CD4-positive, alpha-beta T cell treated with Interleukin-10 for 1 hour (primary cell): ENCODE data around the gene KBTBD2.
A peak's percentile ranks its signal among the peaks of the same experiment; 100 is the strongest.
"Not testable (repeated sequence)": the region's sequence is repeated elsewhere in the genome, so short reads cannot be mapped to it uniquely, and the experiment has no call there.

Source experiments
- DNase-seq: peaks from one replicate; pipeline ENCODE4 v3.0.0-alpha.2; 2020

Gene KBTBD2

DNA sequence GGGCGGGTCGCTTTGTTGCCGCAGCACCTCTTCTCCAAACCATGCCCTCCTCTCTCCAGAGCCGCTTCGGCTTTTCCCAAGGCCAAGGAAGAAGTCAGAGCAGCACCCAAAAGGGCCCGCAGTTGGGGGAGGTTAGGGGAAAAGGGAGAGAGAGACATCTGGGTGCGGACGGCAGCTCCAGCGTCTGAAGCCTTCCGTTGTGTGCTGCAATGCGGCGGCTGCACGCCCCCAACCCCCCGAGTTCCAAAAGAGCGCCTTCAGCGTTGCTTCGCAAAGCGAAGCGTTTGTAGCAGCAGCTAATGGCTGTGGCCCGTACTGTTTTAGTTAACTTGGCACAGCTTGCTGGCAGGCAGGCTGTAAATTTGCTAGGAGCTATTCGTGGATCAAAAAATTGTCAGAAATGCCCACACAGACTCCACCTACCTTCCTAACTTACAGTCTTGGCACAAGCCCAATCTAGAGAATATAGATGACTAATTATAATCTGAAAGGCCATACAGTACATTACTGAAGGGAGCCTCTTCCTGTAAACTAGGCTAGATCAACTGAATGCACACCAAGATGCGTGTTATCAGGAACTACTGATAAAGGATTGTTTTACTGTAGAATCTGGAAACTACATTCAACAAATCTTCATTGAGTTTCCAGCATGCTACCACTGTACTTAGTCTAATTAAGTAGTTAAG, 1.1 kb upstream of the KBTBD2 start:
- peak; percentile 73 for DNase-seq

DNA sequence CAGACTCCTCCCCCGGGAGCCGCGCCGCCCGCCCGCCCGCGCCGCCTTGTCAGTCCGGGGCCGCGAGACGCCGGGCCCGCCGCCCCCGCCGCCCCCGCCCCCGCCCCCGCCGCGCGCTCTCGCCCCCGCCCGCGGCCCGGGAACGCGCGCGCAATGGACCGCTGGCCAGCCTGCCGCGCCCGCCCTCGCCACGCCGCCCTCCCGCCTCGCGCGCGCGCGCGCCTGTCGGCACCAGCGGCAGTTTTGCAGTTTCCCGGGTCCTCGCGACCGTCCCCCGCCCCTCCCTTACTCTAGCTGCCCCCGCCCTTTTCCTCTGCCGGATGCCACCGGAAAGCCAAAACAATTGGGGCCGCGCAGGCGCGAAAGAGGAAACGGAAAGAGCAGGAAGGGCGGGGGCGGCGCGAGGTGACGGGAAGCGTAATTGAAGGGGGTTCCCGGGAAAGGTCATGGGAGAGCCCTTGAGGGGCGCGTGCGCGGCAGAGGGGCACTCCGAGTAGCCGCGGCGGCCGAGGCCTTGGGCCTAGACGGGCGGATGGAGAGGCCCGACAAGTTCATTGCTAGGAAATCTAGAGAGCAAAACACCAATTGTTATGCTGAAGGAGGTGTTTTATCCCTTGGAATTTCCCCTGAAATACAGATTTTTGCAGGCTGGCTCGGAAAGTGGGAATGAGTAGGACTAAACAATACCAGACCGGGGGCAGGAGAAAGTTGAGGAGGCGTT, 400 bp upstream of the KBTBD2 start:
- peak; percentile 99 for DNase-seq

DNA sequence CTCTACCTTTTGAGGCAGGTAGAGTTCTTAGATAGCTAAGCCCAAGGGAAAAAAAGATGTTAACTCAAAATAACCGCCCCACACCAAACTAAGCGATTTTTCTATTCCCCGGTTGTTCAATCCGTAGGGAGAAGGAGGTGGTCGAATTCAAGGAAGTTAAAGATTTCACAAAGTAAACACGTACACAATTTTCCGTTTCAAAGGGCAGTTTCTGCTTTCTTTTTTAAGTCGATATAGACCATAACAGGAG, 842 bp downstream of the KBTBD2 start:
- DNase-seq, result no peak

GRCh38 chr7:32890010-32890792, 1.4 kb downstream of the KBTBD2 start:
- peak; percentile 79 for DNase-seq

GRCh38 chr7:32888505-32888904, 3.1 kb downstream of the KBTBD2 start:
- no peak for DNase-seq

GRCh38 chr7:32887395-32887794, 4.2 kb downstream of the KBTBD2 start:
- DNase-seq, result no peak

DNA sequence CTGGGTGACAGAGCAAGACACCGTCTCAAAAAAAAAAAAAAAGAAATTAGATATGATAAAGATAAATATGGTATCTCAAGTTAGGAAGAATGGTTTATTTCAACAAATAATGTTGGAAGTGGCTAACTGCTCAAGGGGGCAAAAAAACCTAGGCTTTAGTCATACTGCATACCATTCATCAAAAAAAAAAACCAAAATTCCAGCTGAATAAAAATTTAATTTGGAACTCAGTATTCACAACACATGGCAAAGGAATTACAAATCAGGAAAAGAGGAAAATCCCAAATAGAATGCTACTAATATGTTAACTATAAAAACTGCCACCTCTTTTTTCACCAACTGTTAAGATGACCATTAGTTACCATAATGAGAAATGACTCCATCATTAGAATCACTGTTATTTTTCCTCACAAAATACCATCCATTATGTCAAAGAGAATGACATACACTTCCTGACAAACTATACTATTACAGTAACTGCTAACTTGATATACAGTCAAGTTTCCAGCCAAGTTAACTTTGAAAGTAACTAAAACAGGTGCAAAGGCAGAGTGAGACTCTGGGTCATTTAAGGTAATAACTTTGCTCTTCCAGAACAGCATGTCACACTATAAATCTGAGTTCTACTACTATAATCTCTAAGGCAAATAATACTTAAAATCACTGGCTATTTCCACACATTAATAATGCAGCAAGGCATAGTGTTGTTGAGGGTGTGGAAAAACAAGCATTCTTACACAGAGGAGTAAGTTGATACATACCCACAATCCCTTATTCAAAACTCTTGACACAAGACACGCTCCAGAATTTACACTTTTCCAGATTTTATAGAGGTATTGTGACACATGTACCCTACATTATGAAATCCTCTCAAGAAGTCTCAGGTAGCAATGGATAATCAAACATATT, 10.2 kb downstream of the KBTBD2 start:
- no peak for DNase-seq

GRCh38 chr7:32879460-32879859, 12.1 kb downstream of the KBTBD2 start:
- DNase-seq, result no peak

- DNase-seq, result not testable (repeated sequence)
Observed at GRCh38 chr7:32878023-32878422, 13.5 kb downstream of the KBTBD2 start.

GRCh38 chr7:32872421-32872820, 19.1 kb downstream of the KBTBD2 start:
- DNase-seq, result no peak

- no peak for DNase-seq
Observed at GRCh38 chr7:32871624-32872371, 19.8 kb downstream of the KBTBD2 start.

GRCh38 chr7:32870298-32870697, 21.3 kb downstream of the KBTBD2 start:
- DNase-seq, result no peak

- no peak for DNase-seq
Observed at GRCh38 chr7:32869716-32870115, 21.8 kb downstream of the KBTBD2 start.

GRCh38 chr7:32868116-32868515, 23.4 kb downstream of the KBTBD2 start:
- DNase-seq, result no peak

- no peak for DNase-seq
Observed at GRCh38 chr7:32865448-32866030, 26.0 kb downstream of the KBTBD2 start.

DNA sequence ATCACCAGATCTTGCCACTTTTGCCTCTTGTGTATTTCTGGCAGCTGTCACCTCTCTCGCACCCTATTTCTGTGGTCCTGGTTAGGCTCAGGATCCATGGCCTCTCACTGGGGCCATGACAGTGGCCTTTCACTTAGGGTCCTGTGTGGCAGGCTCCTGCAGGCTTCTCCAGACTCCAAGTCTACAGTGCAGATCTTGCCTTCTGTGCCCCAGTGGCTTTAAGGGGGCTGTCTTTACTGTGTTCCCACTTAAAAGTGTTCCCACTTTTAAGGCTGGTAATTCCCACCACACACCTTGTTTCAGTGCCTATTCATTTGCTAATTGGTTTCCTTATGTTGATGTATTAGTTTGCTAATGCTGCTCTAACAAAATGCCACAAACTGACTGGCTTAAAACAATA, 27.7 kb downstream of the KBTBD2 start:
- not testable (repeated sequence) for DNase-seq

DNA sequence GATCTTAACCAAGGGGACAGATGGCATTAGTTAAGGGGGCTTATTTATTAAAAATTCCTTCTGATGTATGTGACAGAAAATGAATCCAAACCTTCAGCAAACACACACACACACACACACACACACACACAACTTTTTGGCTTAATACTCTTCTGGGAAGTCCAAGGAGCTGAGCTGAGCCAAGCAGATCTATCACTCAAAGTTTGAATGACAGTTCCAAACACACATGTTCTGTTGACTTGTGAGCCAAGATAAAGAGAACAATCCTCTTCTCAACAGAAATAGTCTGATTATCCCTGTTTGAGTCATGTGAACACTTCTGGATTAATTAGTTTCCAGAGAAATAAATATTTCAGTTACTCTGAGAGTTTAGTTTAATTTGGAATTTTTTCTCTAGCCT, 31.5 kb downstream of the KBTBD2 start:
- DNase-seq, result no peak

DNA sequence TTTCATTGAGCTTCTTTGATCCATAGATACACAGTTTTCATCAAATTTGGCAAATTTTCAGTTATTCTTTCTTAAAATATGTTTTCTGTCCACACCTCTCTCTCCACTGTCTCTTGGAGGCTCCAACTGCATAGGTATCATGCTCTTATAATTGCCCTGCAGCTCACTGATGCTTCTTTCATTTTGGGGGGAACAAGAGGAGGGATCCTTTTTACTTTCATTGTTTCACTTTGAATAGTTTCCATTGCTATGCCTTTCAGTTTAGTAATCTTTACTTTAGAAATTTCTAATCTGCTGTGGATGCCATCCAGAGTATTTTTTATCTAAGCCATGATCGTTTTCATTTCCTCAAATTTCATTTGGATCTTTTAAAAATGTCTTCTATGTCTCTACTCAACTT, 32.9 kb downstream of the KBTBD2 start:
- DNase-seq, result no peak

GRCh38 chr7:32857063-32857462, 34.5 kb downstream of the KBTBD2 start:
- not testable (repeated sequence) for DNase-seq

DNA sequence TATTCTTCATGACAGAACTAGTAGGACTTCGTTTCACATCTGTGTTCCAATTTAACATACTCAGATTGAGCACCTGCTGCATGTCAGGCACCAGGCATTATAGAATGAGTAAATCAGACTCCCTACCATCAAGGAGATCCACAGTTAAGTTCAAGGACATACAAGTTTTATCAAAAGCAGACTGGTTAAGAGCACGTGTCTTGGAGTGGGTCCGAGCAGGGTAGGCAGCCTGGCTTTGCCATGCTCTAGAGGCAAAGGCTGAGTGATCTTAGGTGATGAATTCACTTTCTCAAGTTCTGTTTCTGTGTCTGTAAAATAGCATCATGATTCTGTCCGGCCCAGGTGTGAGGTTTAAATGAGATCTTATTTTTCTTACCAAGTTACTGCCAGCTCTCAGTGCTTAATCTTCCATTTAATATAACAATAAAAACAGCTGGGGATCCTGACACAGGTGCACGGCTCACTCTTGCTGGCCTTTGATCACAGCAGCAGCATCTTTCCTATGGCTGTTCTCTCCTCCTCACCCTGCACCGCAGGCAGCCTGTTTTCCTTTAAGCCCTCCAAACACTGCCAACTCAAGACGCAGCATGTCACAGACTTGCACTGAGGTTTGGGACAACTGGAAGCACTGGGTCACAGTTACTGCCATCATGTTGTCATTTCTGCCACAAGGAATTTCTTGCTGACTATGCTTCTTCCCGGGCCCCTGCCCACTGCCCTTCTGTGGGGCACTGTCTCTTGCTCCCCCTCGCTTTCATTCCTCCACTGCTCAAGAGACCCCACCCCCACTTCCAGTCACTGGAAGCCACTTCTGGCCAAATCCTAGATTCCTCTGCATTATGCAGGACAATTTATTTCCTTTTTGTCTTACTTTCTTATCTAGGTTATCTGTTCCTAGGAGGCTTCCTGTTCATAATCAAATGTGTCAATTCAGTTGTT, 35.5 kb downstream of the KBTBD2 start:
- DNase-seq, result not testable (repeated sequence)

- not testable (repeated sequence) for DNase-seq
Observed at GRCh38 chr7:32850654-32851053, 40.9 kb downstream of the KBTBD2 start.
